Measurements from ENCODE around the gene ANKS1A.

ANKS1A gene

DNA sequence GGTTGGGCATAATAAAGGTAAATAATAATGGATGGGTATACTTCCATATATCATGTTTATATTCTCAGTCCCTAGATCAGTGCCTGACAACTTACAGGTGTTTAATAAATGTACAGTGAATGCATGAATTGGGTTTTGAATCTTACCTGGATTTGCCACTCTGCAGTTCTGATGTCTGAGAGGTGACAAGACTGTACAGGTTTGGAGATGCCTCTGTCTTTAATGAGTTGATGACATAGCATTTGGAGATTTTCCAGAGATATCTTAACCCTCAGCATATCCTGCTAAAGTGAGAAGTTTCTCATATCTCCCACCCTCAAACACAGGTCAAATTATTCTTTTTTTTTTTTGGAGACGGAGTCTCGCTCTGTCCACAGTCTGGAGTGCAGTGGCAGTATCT, 2.2 kb downstream of the ANKS1A start:
- H3K27ac ChIP-seq (ENCODE audit: low read length) = no peak overlapping the region
- H3K36me3 ChIP-seq (replicated peaks; ENCODE audit: insufficient read depth, low read length) = no peaks in the 10 kb centered on the region
- no peaks in the 10 kb centered on the region for H3K4me1 ChIP-seq (ENCODE audit: low read length)
- no peaks in the 10 kb centered on the region for H3K9me3 ChIP-seq (replicated peaks; ENCODE audit: insufficient read depth, low read length)
- no peaks in the 10 kb centered on the region for H4K20me1 ChIP-seq (ENCODE audit: insufficient read depth, low read length)
- H3F3A ChIP-seq (ENCODE audit: insufficient read depth, low read length) = peaks cover 8% of the 10 kb centered on the region; the same call in 1 of the 2 replicates
- H3K9ac ChIP-seq (ENCODE audit: low read length) = no peak overlapping the region
- H3K4me2 ChIP-seq (ENCODE audit: low read depth, low read length) = no peak overlapping the region
- no peaks in the 10 kb centered on the region for H3K27me3 ChIP-seq (replicated peaks; ENCODE audit: insufficient read depth, low read length)
- no peak overlapping the region for H2AFZ ChIP-seq (ENCODE audit: low read length)
- no peak overlapping the region for H3K4me3 ChIP-seq (ENCODE audit: low read length)
- no peaks in the 10 kb centered on the region for H3K9me2 ChIP-seq (replicated peaks; ENCODE audit: insufficient read depth, low read length)
- peaks cover 37% of the 10 kb centered on the region for H3K79me2 ChIP-seq (ENCODE audit: low read length)
- DNase-seq = no peak
- no peak for TF ChIP-seq CTCF (IDR thresholded peaks at IDR 0.05; ENCODE audit: low read length)
- no peak for TF ChIP-seq EZH2 (optimal IDR thresholded peaks at IDR 0.05; ENCODE audit: low read depth, low read length)
- no peak for TF ChIP-seq EZH2phosphoT487 (IDR thresholded peaks at IDR 0.05; ENCODE audit: low read length)

GRCh38 chr6:34894693-34895092, 5.6 kb downstream of the ANKS1A start:
- Histone ChIP-seq H3K9ac (ENCODE audit: low read length) (no peak overlapping the region), H3K9me2 (replicated peaks; ENCODE audit: insufficient read depth, low read length) (no peaks in the 10 kb centered on the region), H3K4me2 (ENCODE audit: low read depth, low read length) (no peak overlapping the region), H3K4me1 (ENCODE audit: low read length) (no peaks in the 10 kb centered on the region), H2AFZ (ENCODE audit: low read length) (no peak overlapping the region), H3K27ac (ENCODE audit: low read length) (no peak overlapping the region), H3K4me3 (ENCODE audit: low read length) (no peak overlapping the region), H3F3A (ENCODE audit: insufficient read depth, low read length) (no peaks in the 10 kb centered on the region), H3K9me3 (replicated peaks; ENCODE audit: insufficient read depth, low read length) (no peaks in the 10 kb centered on the region), H3K36me3 (replicated peaks; ENCODE audit: insufficient read depth, low read length) (no peaks in the 10 kb centered on the region), H4K20me1 (ENCODE audit: insufficient read depth, low read length) (no peaks in the 10 kb centered on the region), H3K27me3 (replicated peaks; ENCODE audit: insufficient read depth, low read length) (no peaks in the 10 kb centered on the region), H3K79me2 (ENCODE audit: low read length) (peaks cover 21% of the 10 kb centered on the region)
- TF ChIP-seq CTCF (IDR thresholded peaks at IDR 0.05; ENCODE audit: low read length) (no peak), EZH2 (optimal IDR thresholded peaks at IDR 0.05; ENCODE audit: low read depth, low read length) (no peak), EZH2phosphoT487 (IDR thresholded peaks at IDR 0.05; ENCODE audit: low read length) (no peak)
- DNase-seq = no peak

- Histone ChIP-seq H3K79me2 (ENCODE audit: low read length) (peaks cover 7% of the 10 kb centered on the region; the same call in 1 of the 2 replicates), H3K9ac (ENCODE audit: low read length) (no peak overlapping the region), H4K20me1 (ENCODE audit: insufficient read depth, low read length) (no peaks in the 10 kb centered on the region), H3K36me3 (replicated peaks; ENCODE audit: insufficient read depth, low read length) (no peaks in the 10 kb centered on the region), H3K4me2 (ENCODE audit: low read depth, low read length) (no peak overlapping the region), H3K9me3 (replicated peaks; ENCODE audit: insufficient read depth, low read length) (no peaks in the 10 kb centered on the region), H3K27ac (ENCODE audit: low read length) (no peak overlapping the region), H3K4me1 (ENCODE audit: low read length) (no peaks in the 10 kb centered on the region), H3F3A (ENCODE audit: insufficient read depth, low read length) (no peaks in the 10 kb centered on the region), H2AFZ (ENCODE audit: low read length) (no peak overlapping the region), H3K27me3 (replicated peaks; ENCODE audit: insufficient read depth, low read length) (no peaks in the 10 kb centered on the region), H3K4me3 (ENCODE audit: low read length) (no peak overlapping the region), H3K9me2 (replicated peaks; ENCODE audit: insufficient read depth, low read length) (no peaks in the 10 kb centered on the region)
- no peak for DNase-seq
- TF ChIP-seq EZH2 (optimal IDR thresholded peaks at IDR 0.05; ENCODE audit: low read depth, low read length) (no peak), EZH2phosphoT487 (IDR thresholded peaks at IDR 0.05; ENCODE audit: low read length) (no peak), CTCF (IDR thresholded peaks at IDR 0.05; ENCODE audit: low read length) (no peak)
Observed at GRCh38 chr6:34897130-34897529, 8.1 kb downstream of the ANKS1A start.

Data from MM.1S (cell line).